HCT116 (cell line): ENCODE results near the gene AOPEP. TPM values are rescaled to one million over a fixed set of nuclear protein-coding genes. Genes with fewer than 3 reads are reported as not detected.

Experiments used
- ATAC-seq: fragments of 200-7000 bp; cut with Tn5 transposase; 2 replicates; pipeline ENCODE4 v1.9.1; 2020; ENCODE audit warnings: mild to moderate bottlenecking, moderate library complexity
- BruUV-seq: library from RNA; stranded (reverse); fragments of 400-500 nt; replicated peaks from 2 replicates; lab custom pipeline; 2021; lab: Mats Ljungman, UMichigan
- CTCF ChIA-PET: fragments of 300-600 bp; sonication (Branson Sonifier 250); formaldehyde crosslinking; loops from one replicate; lab custom pipeline; 2021; ENCODE audit warnings: antibody characterized with exemption; lab: Charles Lee
- POLR2A ChIA-PET: fragments of 300-600, 350-600 bp; sonication (Branson Sonifier 250); formaldehyde crosslinking; loops from one replicate; lab custom pipeline; 2021; ENCODE audit warnings: antibody characterized with exemption; lab: Charles Lee
- RAD21 ChIA-PET, 2 experiments: fragments of 300-600 bp; sonication (Branson Sonifier 250); formaldehyde crosslinking; loops; one replicate each; lab custom pipeline; 2023; ENCODE audit warnings: low total read pairs in 2 of 2; ENCODE audit not compliant: uncharacterized antibody in 2 of 2, unreplicated experiment in 2 of 2, low non-redundant PET in 1 of 2; lab: Charles Lee
- DNase-seq: peaks from one replicate; pipeline ENCODE4 v3.0.0-alpha.2; 2010; ENCODE audit warnings: low read depth, low spot score
- H2AFZ ChIP-seq: fragments of 200-600 bp; shearing (Covaris generic), sonication (generic); 2 replicates; pipeline ENCODE4 v1.6.1; 2017; ENCODE audit warnings: low read depth, mixed run types, mixed read lengths, antibody characterized with exemption, low read length; ENCODE audit not compliant: poor library complexity, severe bottlenecking
- H3K27ac ChIP-seq: 2 replicates; pipeline ENCODE4 v1.5.1; 2012; ENCODE audit warnings: low read depth, low read length
- H3K27me3 ChIP-seq: fragments of 200-600 bp; sonication (generic); 2 replicates; pipeline ENCODE4 v1.6.1; 2016; ENCODE audit warnings: mixed run types, low read length, mixed read lengths; ENCODE audit not compliant: insufficient read depth
- H3K36me3 ChIP-seq, 2 experiments: fragments of 200-500 bp in 1 of 2; fragments of 200-600 bp in 1 of 2; sonication (Bioruptor generic) in 1 of 2; sonication (generic) in 1 of 2; 2 replicates each; pipeline versions ENCODE4 v1.5.1 to v1.6.1; 2014 to 2016; ENCODE audit warnings: low read length in 2 of 2, inconsistent platforms in 1 of 2, mixed read lengths in 1 of 2, mixed run types in 1 of 2; ENCODE audit not compliant: insufficient read depth in 2 of 2, control insufficient read depth in 1 of 2
- H3K4me1 ChIP-seq, 2 experiments: fragments of 200-600 bp in 1 of 2; sonication (generic) in 1 of 2; 2 replicates each; pipeline versions ENCODE4 v1.5.1 to v1.6.1; 2012 to 2017; ENCODE audit warnings: low read length in 2 of 2, inconsistent platforms in 1 of 2, mild to moderate bottlenecking in 1 of 2, mixed read lengths in 1 of 2, mixed run types in 1 of 2, moderate library complexity in 1 of 2; ENCODE audit not compliant: insufficient read depth in 2 of 2, control insufficient read depth in 1 of 2
- H3K4me2 ChIP-seq: fragments of 200-600 bp; sonication (generic); 2 replicates; pipeline ENCODE4 v1.6.1; 2017; ENCODE audit warnings: mixed run types, low read length, mixed read lengths
- H3K4me3 ChIP-seq, 2 experiments: fragments of 200-600 bp in 1 of 2; sonication (generic) in 1 of 2; replicated peaks in 1 of 2; 2 replicates each; pipeline ENCODE4 v1.5.1; 2011 to 2016; ENCODE audit warnings: low read length in 2 of 2, control low read depth in 1 of 2, low read depth in 1 of 2, mild to moderate bottlenecking in 1 of 2, mixed read lengths in 1 of 2, mixed run types in 1 of 2
- H3K79me2 ChIP-seq: fragments of 200-600 bp; sonication (generic); 2 replicates; pipeline ENCODE4 v1.6.1; 2017; ENCODE audit warnings: mild to moderate bottlenecking, mixed run types, low read length, moderate library complexity, mixed read lengths; ENCODE audit not compliant: insufficient read depth
- H3K9ac ChIP-seq: fragments of 200-600 bp; sonication (generic); 2 replicates; pipeline ENCODE4 v1.6.1; 2016; ENCODE audit warnings: low read length, mixed read lengths
- H3K9me2 ChIP-seq: fragments of 200-600 bp; sonication (generic), shearing (Covaris generic); 2 replicates; pipeline ENCODE4 v1.6.1; 2017; ENCODE audit warnings: mixed run types, mild to moderate bottlenecking, moderate library complexity; ENCODE audit not compliant: insufficient read depth
- H3K9me3 ChIP-seq, 2 experiments: fragments of 200-500 bp in 1 of 2; fragments of 200-600 bp in 1 of 2; sonication (Bioruptor generic) in 1 of 2; sonication (generic) in 1 of 2; 2 replicates each; pipeline ENCODE4 v1.6.1; 2014 to 2017; ENCODE audit warnings: low read length in 2 of 2, mixed read lengths in 2 of 2, inconsistent platforms in 1 of 2, low read depth in 1 of 2, mild to moderate bottlenecking in 1 of 2, mixed run types in 1 of 2, moderate library complexity in 1 of 2; ENCODE audit not compliant: control insufficient read depth in 1 of 2, insufficient read depth in 1 of 2
- H4K20me1 ChIP-seq: fragments of 200-600 bp; sonication (generic), shearing (Covaris generic); 2 replicates; pipeline ENCODE4 v1.6.1; 2017; ENCODE audit warnings: mixed run types, mild to moderate bottlenecking, moderate library complexity; ENCODE audit not compliant: insufficient read depth
- CBX3 ChIP-seq: IDR thresholded peaks from 2 replicates; pipeline ENCODE4 v1.6.1; 2012; ENCODE audit warnings: low read depth
- ELF1 ChIP-seq: IDR thresholded peaks from 2 replicates; pipeline ENCODE4 v1.6.1; 2012; ENCODE audit warnings: low read depth, borderline replicate concordance
- EZH2 ChIP-seq: fragments of 200-600 bp; sonication (generic); IDR thresholded peaks from 2 replicates; pipeline ENCODE4 v1.6.1; 2017; ENCODE audit warnings: antibody characterized with exemption, mixed run types
- FOSL1 ChIP-seq: IDR thresholded peaks from 2 replicates; pipeline ENCODE4 v1.6.1; 2012; ENCODE audit warnings: low read depth
- JUND ChIP-seq: IDR thresholded peaks from 2 replicates; pipeline ENCODE4 v1.6.1; 2012
- POLR2A ChIP-seq: IDR thresholded peaks from 2 replicates; pipeline ENCODE4 v1.7.0; 2011; ENCODE audit warnings: borderline replicate concordance; ENCODE audit not compliant: insufficient read depth, insufficient read length; ENCODE audit errors: extremely low read depth
- POLR2AphosphoS5 ChIP-seq: IDR thresholded peaks from 2 replicates; pipeline ENCODE4 v1.6.1; 2011; ENCODE audit warnings: mild to moderate bottlenecking, low read depth, low read length, moderate library complexity
- SIN3A ChIP-seq: IDR thresholded peaks from 2 replicates; pipeline ENCODE4 v1.6.1; 2012; ENCODE audit warnings: low read depth
- SP1 ChIP-seq: IDR thresholded peaks from 2 replicates; pipeline ENCODE4 v1.6.1; 2012; ENCODE audit warnings: low read depth
- SRF ChIP-seq: IDR thresholded peaks from 2 replicates; pipeline ENCODE4 v1.6.1; 2012; ENCODE audit warnings: low read depth
- TCF7L2 ChIP-seq: IDR thresholded peaks from 2 replicates; pipeline ENCODE4 v1.7.0; 2011; ENCODE audit warnings: borderline replicate concordance, inconsistent platforms; ENCODE audit not compliant: insufficient read depth, insufficient read length; ENCODE audit errors: extremely low read depth
- YY1 ChIP-seq: IDR thresholded peaks from 2 replicates; pipeline ENCODE4 v1.6.1; 2011; ENCODE audit warnings: low read length, low read depth, moderate library complexity, mild to moderate bottlenecking; ENCODE audit not compliant: insufficient replicate concordance; ENCODE audit errors: extremely low read depth
- ZFX ChIP-seq: fragments of 450-650 bp; IDR thresholded peaks from 2 replicates; pipeline ENCODE4 v1.6.1; 2017
- ZNF274 ChIP-seq: fragments of 200-500 bp; sonication (Bioruptor generic); IDR thresholded peaks from 2 replicates; pipeline ENCODE4 v1.6.1; 2014; ENCODE audit warnings: mild to moderate bottlenecking, low read depth, low read length, inconsistent platforms
- intact Hi-C: fragments of 100-400 bp; cut with micrococcal nuclease; formaldehyde crosslinking; loops from 2 replicates; pipeline ENCODE4 v1.10.0; 2022
- total RNA-seq: library from RNA; stranded (reverse); gene quantifications from one replicate; pipeline ENCODE4 v1.2.1, GENCODE V29; 2021; ENCODE audit not compliant: unreplicated experiment
- TF ChIP-seq, protein P1 (sequence below): IDR thresholded peaks from 2 replicates; pipeline ENCODE4 v1.6.1; 2011; ENCODE audit warnings: mild to moderate bottlenecking, low read length, moderate library complexity; ENCODE audit not compliant: insufficient replicate concordance; ENCODE audit errors: extremely low read depth
- TF ChIP-seq, protein P2 (sequence below): IDR thresholded peaks from 2 replicates; pipeline ENCODE4 v1.6.1; 2012
- TF ChIP-seq, protein P3 (sequence below): IDR thresholded peaks from 2 replicates; pipeline ENCODE4 v1.6.1; 2012; ENCODE audit warnings: low read depth

Gene AOPEP
- total RNA-seq, 1 experiment from 2014 or later, result 15.1 TPM

DNA sequence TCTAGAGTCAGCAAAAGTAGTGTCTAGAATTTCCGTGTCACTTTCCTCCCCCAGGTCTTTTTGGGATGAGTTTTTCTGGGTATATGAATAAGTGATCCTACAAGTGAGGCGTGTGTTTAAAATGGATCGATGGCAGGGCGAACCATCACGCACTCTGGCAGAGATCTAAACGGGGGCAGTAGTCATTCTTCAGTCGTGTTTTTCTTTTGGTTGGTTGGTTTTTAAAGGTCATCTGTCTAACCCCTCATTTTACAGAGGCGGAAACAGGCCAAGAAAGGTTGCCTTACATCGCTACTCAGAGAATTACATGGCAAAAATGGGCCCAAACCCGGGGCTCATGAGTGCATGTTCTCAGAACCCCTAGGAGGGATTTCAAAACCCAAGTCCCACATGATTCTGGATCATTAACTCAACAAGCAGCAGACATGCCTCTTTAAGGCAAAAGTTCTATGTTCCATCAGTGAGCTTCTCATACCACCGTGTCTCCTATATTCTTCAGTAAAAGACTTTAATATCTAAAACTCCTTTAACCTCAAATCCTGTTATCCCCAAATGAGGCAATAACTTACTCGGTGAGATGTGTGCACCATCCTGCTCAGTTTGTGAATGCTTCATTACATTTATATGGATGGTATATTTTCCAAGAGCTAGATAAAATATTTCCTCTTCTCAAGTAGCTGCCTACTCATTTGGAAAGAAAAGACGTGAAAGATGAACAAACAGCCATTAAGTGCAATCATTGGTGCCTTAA is 145.8 kb downstream of the AOPEP start:
- ChIA-PET CTCF (no interaction called here), POLR2A (no interaction called here), RAD21 (no interaction called here)
- H4K20me1 ChIP-seq, result no peaks in the 10 kb centered on the region
- TF ChIP-seq, protein P1, sequence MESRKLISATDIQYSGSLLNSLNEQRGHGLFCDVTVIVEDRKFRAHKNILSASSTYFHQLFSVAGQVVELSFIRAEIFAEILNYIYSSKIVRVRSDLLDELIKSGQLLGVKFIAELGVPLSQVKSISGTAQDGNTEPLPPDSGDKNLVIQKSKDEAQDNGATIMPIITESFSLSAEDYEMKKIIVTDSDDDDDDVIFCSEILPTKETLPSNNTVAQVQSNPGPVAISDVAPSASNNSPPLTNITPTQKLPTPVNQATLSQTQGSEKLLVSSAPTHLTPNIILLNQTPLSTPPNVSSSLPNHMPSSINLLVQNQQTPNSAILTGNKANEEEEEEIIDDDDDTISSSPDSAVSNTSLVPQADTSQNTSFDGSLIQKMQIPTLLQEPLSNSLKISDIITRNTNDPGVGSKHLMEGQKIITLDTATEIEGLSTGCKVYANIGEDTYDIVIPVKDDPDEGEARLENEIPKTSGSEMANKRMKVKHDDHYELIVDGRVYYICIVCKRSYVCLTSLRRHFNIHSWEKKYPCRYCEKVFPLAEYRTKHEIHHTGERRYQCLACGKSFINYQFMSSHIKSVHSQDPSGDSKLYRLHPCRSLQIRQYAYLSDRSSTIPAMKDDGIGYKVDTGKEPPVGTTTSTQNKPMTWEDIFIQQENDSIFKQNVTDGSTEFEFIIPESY, result no peak
- TF ChIP-seq, protein P2, sequence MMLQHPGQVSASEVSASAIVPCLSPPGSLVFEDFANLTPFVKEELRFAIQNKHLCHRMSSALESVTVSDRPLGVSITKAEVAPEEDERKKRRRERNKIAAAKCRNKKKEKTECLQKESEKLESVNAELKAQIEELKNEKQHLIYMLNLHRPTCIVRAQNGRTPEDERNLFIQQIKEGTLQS, result no peak
- no peak for TF ChIP-seq YY1
- TF ChIP-seq JUND, result no peak
- no peak for TF ChIP-seq TCF7L2
- no peak for TF ChIP-seq SP1
- no peak for TF ChIP-seq ZNF274
- TF ChIP-seq EZH2, result no peak
- no peak for TF ChIP-seq SIN3A
- no peak for TF ChIP-seq POLR2AphosphoS5
- no peak for TF ChIP-seq ELF1
- TF ChIP-seq CBX3, result no peak
- no peak for TF ChIP-seq FOSL1
- no peak for TF ChIP-seq POLR2A
- TF ChIP-seq SRF, result no peak
- TF ChIP-seq, protein P3, sequence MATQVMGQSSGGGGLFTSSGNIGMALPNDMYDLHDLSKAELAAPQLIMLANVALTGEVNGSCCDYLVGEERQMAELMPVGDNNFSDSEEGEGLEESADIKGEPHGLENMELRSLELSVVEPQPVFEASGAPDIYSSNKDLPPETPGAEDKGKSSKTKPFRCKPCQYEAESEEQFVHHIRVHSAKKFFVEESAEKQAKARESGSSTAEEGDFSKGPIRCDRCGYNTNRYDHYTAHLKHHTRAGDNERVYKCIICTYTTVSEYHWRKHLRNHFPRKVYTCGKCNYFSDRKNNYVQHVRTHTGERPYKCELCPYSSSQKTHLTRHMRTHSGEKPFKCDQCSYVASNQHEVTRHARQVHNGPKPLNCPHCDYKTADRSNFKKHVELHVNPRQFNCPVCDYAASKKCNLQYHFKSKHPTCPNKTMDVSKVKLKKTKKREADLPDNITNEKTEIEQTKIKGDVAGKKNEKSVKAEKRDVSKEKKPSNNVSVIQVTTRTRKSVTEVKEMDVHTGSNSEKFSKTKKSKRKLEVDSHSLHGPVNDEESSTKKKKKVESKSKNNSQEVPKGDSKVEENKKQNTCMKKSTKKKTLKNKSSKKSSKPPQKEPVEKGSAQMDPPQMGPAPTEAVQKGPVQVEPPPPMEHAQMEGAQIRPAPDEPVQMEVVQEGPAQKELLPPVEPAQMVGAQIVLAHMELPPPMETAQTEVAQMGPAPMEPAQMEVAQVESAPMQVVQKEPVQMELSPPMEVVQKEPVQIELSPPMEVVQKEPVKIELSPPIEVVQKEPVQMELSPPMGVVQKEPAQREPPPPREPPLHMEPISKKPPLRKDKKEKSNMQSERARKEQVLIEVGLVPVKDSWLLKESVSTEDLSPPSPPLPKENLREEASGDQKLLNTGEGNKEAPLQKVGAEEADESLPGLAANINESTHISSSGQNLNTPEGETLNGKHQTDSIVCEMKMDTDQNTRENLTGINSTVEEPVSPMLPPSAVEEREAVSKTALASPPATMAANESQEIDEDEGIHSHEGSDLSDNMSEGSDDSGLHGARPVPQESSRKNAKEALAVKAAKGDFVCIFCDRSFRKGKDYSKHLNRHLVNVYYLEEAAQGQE, result no peak
- TF ChIP-seq ZFX, result no peak
- peaks cover 57 to 59% of the 10 kb centered on the region in 2 experiments for H3K4me1 ChIP-seq
- ATAC-seq (no peak), DNase-seq (no peak)
- H3K9ac ChIP-seq, result no peak overlapping the region
- no peaks in the 10 kb centered on the region for H3K36me3 ChIP-seq
- no peaks in the 10 kb centered on the region for H3K9me2 ChIP-seq
- no peaks in the 10 kb centered on the region for H3K9me3 ChIP-seq
- no peak overlapping the region for H3K4me2 ChIP-seq
- no TSS peak for BruUV-seq
- intact Hi-C loops, result no loop called here
- H3K27ac ChIP-seq, result no peak overlapping the region
- H3K4me3 ChIP-seq, result no peak overlapping the region
- H3K79me2 ChIP-seq, result no peaks in the 10 kb centered on the region; the same call in 1 of the 2 replicates
- no peaks in the 10 kb centered on the region for H3K27me3 ChIP-seq
- H2AFZ ChIP-seq, result no peak overlapping the region
